ENCODE data around the gene MSN. TPM values are rescaled to one million over a fixed set of nuclear protein-coding genes. Genes with fewer than 3 reads are reported as not detected.
"Not testable (repeated sequence)": the region's sequence is repeated elsewhere in the genome, so short reads cannot be mapped to it uniquely, and the experiment has no call there.

Gene MSN
- total RNA-seq, 4 donors from 2014 or later: 39.1 to 69.6 (median 59.6) TPM

GRCh38 chrX:65635378-65635777, 32.1 kb upstream of the MSN start:
- no peaks in the 10 kb centered on the region for H3K27me3 ChIP-seq
- no peaks in the 10 kb centered on the region for H3K36me3 ChIP-seq
- H3K27ac ChIP-seq: peak overlapping the region; percentile 60 to 73 (median 68)
- no peak overlapping the region for H3K4me3 ChIP-seq
- intact Hi-C loops (cut with DNase I; ENCODE audit: low total_unique reads): no loop called here
- H3K4me1 ChIP-seq: peaks cover 12 to 14% of the 10 kb centered on the region in 2 donors
- ATAC-seq (peak; percentile 65 to 94), DNase-seq (peak in 1 of 2 donors; percentile 25)
- in situ Hi-C loops (cut with MboI; ENCODE audit: low sequenced_read_pairs in 4 of 4): no loop called here
- TF ChIP-seq CTCF (IDR thresholded peaks at IDR 0.05 in 4 of 5, conservative IDR thresholded peaks at IDR 0.05 in 1 of 5) (no peak), POLR2A (IDR thresholded peaks at IDR 0.05) (no peak)
- no peaks in the 10 kb centered on the region for H3K9me3 ChIP-seq

GRCh38 chrX:65635822-65636221, 31.6 kb upstream of the MSN start:
- Histone ChIP-seq H3K27me3 (no peaks in the 10 kb centered on the region), H3K4me1 (peaks cover 12 to 14% of the 10 kb centered on the region in 2 donors), H3K4me3 (no peak overlapping the region), H3K27ac (peak overlapping the region; percentile 60 to 73 (median 68)), H3K36me3 (no peaks in the 10 kb centered on the region), H3K9me3 (no peaks in the 10 kb centered on the region)
- DNase-seq (no peak), ATAC-seq (no peak)
- intact Hi-C loops (cut with DNase I; ENCODE audit: low total_unique reads) (no loop called here), in situ Hi-C loops (cut with MboI; ENCODE audit: low sequenced_read_pairs in 4 of 4) (no loop called here)
- TF ChIP-seq CTCF (IDR thresholded peaks at IDR 0.05 in 4 of 5, conservative IDR thresholded peaks at IDR 0.05 in 1 of 5) (no peak), POLR2A (IDR thresholded peaks at IDR 0.05) (no peak)

- Histone ChIP-seq H3K4me1 (peaks cover 12 to 14% of the 10 kb centered on the region in 2 donors), H3K27ac (peak overlapping the region; percentile 60 to 73 (median 68))
- in situ Hi-C loops (cut with MboI; ENCODE audit: low sequenced_read_pairs in 4 of 4); intact Hi-C loops (cut with DNase I; ENCODE audit: low total_unique reads); DNase-seq; H3K9me3 ChIP-seq; ATAC-seq; H3K36me3 ChIP-seq; H3K4me3 ChIP-seq; H3K27me3 ChIP-seq: not testable (repeated sequence)
Observed at GRCh38 chrX:65636261-65636660, 31.2 kb upstream of the MSN start.

- no peak overlapping the region for H3K4me3 ChIP-seq
- ATAC-seq (no peak), DNase-seq (no peak)
- H3K4me1 ChIP-seq: peaks cover 12 to 14% of the 10 kb centered on the region in 2 donors
- no peaks in the 10 kb centered on the region for H3K27me3 ChIP-seq
- in situ Hi-C loops (cut with MboI; ENCODE audit: low sequenced_read_pairs in 4 of 4) (no loop called here), intact Hi-C loops (cut with DNase I; ENCODE audit: low total_unique reads) (no loop called here)
- H3K27ac ChIP-seq: no peak overlapping the region
- H3K9me3 ChIP-seq: no peaks in the 10 kb centered on the region
- no peaks in the 10 kb centered on the region for H3K36me3 ChIP-seq
- TF ChIP-seq POLR2A (IDR thresholded peaks at IDR 0.05) (no peak), CTCF (IDR thresholded peaks at IDR 0.05 in 4 of 5, conservative IDR thresholded peaks at IDR 0.05 in 1 of 5) (no peak)
Observed at GRCh38 chrX:65637335-65637734, 30.1 kb upstream of the MSN start.

- H3K4me1 ChIP-seq: peaks cover 4 to 13% of the 10 kb centered on the region in 2 donors
- H3K9me3 ChIP-seq: no peaks in the 10 kb centered on the region
- H3K27me3 ChIP-seq: no peaks in the 10 kb centered on the region
- H3K36me3 ChIP-seq: no peaks in the 10 kb centered on the region
- TF ChIP-seq POLR2A (IDR thresholded peaks at IDR 0.05) (no peak), CTCF (IDR thresholded peaks at IDR 0.05 in 4 of 5, conservative IDR thresholded peaks at IDR 0.05 in 1 of 5) (no peak)
- no peak for DNase-seq
- in situ Hi-C loops (cut with MboI; ENCODE audit: low sequenced_read_pairs in 4 of 4) (no loop called here), intact Hi-C loops (cut with DNase I; ENCODE audit: low total_unique reads) (no loop called here)
- no peak for ATAC-seq
- H3K4me3 ChIP-seq: no peak overlapping the region
- peak overlapping the region in 1 of 4 donors; percentile 31 for H3K27ac ChIP-seq
Observed at GRCh38 chrX:65642914-65643491, 24.5 kb upstream of the MSN start.

Measured in gastrocnemius medialis (tissue), 4 donors.